ENCODE data around the gene KDM5A.
"Not testable (repeated sequence)": the region's sequence is repeated elsewhere in the genome, so short reads cannot be mapped to it uniquely, and the experiment has no call there.

KDM5A gene

GRCh38 chr12:370739-371485, 18.2 kb downstream of the KDM5A start:
- not testable (repeated sequence) for H3K27ac ChIP-seq (ENCODE audit: low read length); H3K27me3 ChIP-seq (ENCODE audit: control insufficient read depth, insufficient read depth, low read length); H3K4me1 ChIP-seq (ENCODE audit: control insufficient read depth, low read depth, low read length); H3K9me3 ChIP-seq (ENCODE audit: control insufficient read depth, low read depth, low read length); H3K9ac ChIP-seq (ENCODE audit: low read length); H3K4me3 ChIP-seq (ENCODE audit: low read length)
- H3K36me3 ChIP-seq (ENCODE audit: control insufficient read depth, low read depth, low read length), result peaks cover 22% of the 10 kb centered on the region

DNA sequence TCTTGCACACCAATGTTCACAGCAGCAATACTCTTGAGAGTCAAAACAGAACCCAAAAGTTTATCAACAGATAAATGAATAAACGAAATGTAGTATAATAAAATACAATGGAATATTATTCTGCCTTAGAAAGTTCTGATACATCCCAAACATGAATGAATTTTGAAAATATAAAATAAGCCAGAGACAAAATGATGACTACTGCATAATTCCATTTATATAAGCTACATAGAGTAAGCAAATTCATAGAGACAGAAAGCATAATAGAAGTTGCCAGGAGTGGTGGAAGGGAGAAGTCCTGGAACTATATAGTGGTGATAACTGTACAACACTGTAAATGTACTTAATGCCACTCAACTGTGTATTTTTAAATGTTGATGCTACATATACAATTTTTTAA, 21.1 kb downstream of the KDM5A start:
- peaks cover 45% of the 10 kb centered on the region for H3K36me3 ChIP-seq (ENCODE audit: control insufficient read depth, low read depth, low read length)
- H3K27ac ChIP-seq (ENCODE audit: low read length), result no peak overlapping the region
- H3K9ac ChIP-seq (ENCODE audit: low read length), result no peak overlapping the region
- no peaks in the 10 kb centered on the region for H3K4me1 ChIP-seq (ENCODE audit: control insufficient read depth, low read depth, low read length)
- H3K4me3 ChIP-seq (ENCODE audit: low read length), result no peak overlapping the region
- peaks cover 9% of the 10 kb centered on the region for H3K9me3 ChIP-seq (ENCODE audit: control insufficient read depth, low read depth, low read length)
- H3K27me3 ChIP-seq (ENCODE audit: control insufficient read depth, insufficient read depth, low read length), result no peaks in the 10 kb centered on the region

- H3K27ac ChIP-seq (ENCODE audit: low read length), result no peak overlapping the region
- H3K36me3 ChIP-seq (ENCODE audit: control insufficient read depth, low read depth, low read length), result peaks cover 55% of the 10 kb centered on the region
- H3K27me3 ChIP-seq (ENCODE audit: control insufficient read depth, insufficient read depth, low read length), result no peaks in the 10 kb centered on the region
- H3K9me3 ChIP-seq (ENCODE audit: control insufficient read depth, low read depth, low read length), result peaks cover 9% of the 10 kb centered on the region
- H3K9ac ChIP-seq (ENCODE audit: low read length), result no peak overlapping the region
- no peaks in the 10 kb centered on the region for H3K4me1 ChIP-seq (ENCODE audit: control insufficient read depth, low read depth, low read length)
- no peak overlapping the region for H3K4me3 ChIP-seq (ENCODE audit: low read length)
These were observed 22.3 kb downstream of the KDM5A start for GRCh38 chr12:366820-367219.

DNA sequence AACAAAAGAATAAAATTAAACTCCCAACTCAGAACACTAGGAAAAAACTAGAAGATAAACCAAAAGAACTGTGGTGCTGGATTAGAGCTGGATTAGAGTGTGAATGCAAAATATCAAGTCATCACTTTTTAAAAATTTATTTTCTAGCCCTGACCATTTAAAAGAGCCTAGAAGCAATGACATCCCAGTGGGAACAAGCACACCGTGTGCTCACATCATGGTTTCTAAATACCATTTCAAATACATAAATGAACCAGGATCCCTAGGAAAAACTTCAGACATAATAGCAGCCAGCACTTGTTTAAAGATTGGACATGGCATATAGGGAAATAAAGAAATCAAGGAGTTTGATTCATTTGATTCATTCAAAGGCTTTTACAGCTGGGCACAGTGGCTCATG, 30.0 kb downstream of the KDM5A start:
- no peaks in the 10 kb centered on the region for H3K4me1 ChIP-seq (ENCODE audit: control insufficient read depth, low read depth, low read length)
- no peak overlapping the region for H3K27ac ChIP-seq (ENCODE audit: low read length)
- no peak overlapping the region for H3K4me3 ChIP-seq (ENCODE audit: low read length)
- no peaks in the 10 kb centered on the region for H3K9me3 ChIP-seq (ENCODE audit: control insufficient read depth, low read depth, low read length)
- no peaks in the 10 kb centered on the region for H3K27me3 ChIP-seq (ENCODE audit: control insufficient read depth, insufficient read depth, low read length)
- no peak overlapping the region for H3K9ac ChIP-seq (ENCODE audit: low read length)
- H3K36me3 ChIP-seq (ENCODE audit: control insufficient read depth, low read depth, low read length), result peaks cover 53% of the 10 kb centered on the region

- Histone ChIP-seq H3K4me3 (ENCODE audit: low read length) (no peak overlapping the region), H3K27me3 (ENCODE audit: control insufficient read depth, insufficient read depth, low read length) (no peaks in the 10 kb centered on the region), H3K9ac (ENCODE audit: low read length) (no peak overlapping the region), H3K27ac (ENCODE audit: low read length) (no peak overlapping the region), H3K4me1 (ENCODE audit: control insufficient read depth, low read depth, low read length) (no peaks in the 10 kb centered on the region), H3K9me3 (ENCODE audit: control insufficient read depth, low read depth, low read length) (no peaks in the 10 kb centered on the region), H3K36me3 (ENCODE audit: control insufficient read depth, low read depth, low read length) (peaks cover 55% of the 10 kb centered on the region)
These were observed 32.7 kb downstream of the KDM5A start for GRCh38 chr12:356276-356988.

DNA sequence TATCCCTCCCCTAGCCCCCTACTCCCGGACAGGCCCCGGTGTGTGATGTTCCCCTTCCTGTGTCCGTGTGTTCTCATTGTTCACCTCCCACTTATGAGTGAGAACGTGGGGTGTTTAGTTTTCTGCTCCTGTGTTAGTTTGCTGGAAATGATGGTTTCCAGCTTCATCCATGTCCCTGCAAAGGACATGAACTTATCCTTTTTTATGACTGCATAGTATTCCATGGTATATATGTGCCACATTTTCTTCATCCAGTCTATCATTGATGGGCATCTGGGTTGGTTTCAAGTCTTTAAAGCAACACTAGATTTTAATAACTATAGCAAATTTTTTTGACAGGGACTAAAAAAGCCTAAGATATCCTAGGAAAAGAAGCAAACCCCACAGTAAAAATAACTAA, 37.9 kb downstream of the KDM5A start:
- not testable (repeated sequence) for H3K9me3 ChIP-seq (ENCODE audit: control insufficient read depth, low read depth, low read length); H3K27me3 ChIP-seq (ENCODE audit: control insufficient read depth, insufficient read depth, low read length); H3K9ac ChIP-seq (ENCODE audit: low read length); H3K27ac ChIP-seq (ENCODE audit: low read length); H3K4me3 ChIP-seq (ENCODE audit: low read length); H3K4me1 ChIP-seq (ENCODE audit: control insufficient read depth, low read depth, low read length)
- H3K36me3 ChIP-seq (ENCODE audit: control insufficient read depth, low read depth, low read length), result peaks cover 50% of the 10 kb centered on the region

DNA sequence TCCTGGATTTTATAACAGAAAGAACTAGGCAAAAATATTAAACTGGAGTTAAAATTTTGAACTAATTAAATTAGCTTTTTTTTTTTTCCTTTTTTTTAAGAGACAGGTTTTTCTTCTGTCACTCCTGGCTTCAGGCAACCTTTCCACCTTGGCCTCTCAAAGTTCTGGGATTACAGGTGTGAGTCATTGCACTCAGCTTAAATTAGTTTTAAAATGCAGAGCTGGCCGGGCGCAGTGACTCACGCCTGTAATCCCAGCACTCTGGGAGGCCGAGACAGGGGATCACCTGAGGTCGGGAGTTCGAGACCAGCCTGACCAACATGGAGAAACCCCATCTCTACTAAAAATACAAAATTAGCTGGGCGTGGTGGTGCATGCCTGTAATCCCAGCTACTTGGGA, 39.5 kb downstream of the KDM5A start:
- H3K4me3 ChIP-seq (ENCODE audit: low read length); H3K4me1 ChIP-seq (ENCODE audit: control insufficient read depth, low read depth, low read length); H3K27me3 ChIP-seq (ENCODE audit: control insufficient read depth, insufficient read depth, low read length); H3K27ac ChIP-seq (ENCODE audit: low read length); H3K9ac ChIP-seq (ENCODE audit: low read length); H3K9me3 ChIP-seq (ENCODE audit: control insufficient read depth, low read depth, low read length): not testable (repeated sequence)
- H3K36me3 ChIP-seq (ENCODE audit: control insufficient read depth, low read depth, low read length), result peaks cover 38% of the 10 kb centered on the region

DNA sequence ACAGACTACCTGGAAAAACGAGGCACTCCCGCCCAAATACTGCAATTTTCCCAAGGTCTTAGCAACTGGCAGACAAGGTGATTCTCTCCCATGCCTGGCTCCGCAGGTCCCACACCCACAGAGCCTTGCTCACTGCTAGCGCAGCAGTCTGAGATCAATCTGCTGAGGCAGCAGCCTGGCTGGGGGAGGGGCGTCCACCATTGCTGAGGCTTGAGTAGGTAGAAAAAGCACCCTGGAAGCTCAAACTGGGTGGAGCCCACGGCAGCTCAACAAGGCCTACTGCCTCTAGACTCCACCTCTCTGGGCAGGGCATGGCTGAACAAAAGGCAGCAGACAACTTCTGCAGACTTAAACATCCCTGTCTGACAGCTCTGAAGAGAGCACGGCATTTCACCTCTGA, 46.1 kb downstream of the KDM5A start:
- H3K9me3 ChIP-seq (ENCODE audit: control insufficient read depth, low read depth, low read length); H3K36me3 ChIP-seq (ENCODE audit: control insufficient read depth, low read depth, low read length); H3K27me3 ChIP-seq (ENCODE audit: control insufficient read depth, insufficient read depth, low read length); H3K4me1 ChIP-seq (ENCODE audit: control insufficient read depth, low read depth, low read length); H3K9ac ChIP-seq (ENCODE audit: low read length); H3K27ac ChIP-seq (ENCODE audit: low read length); H3K4me3 ChIP-seq (ENCODE audit: low read length): not testable (repeated sequence)

DNA sequence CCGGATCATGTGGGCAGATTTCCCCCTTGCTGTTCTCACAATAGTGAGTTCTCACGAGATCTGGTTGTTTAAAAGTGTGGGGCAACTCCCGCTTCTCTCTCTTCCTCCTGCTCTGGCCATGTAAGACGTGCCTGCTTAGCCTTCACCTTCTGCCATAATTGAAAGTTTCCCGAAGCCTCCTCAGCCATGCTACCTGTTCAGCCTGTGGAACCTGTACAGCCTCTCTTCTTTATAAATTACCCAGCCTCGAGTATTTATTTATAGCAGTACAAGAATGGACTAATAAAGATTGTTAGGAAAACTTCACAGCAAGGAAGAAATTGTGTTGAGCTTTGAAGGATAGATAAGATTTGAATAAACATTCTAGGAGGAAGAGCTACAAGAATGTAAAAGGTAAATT, 52.1 kb downstream of the KDM5A start:
- H3K9me3 ChIP-seq (ENCODE audit: control insufficient read depth, low read depth, low read length), result no peaks in the 10 kb centered on the region
- peaks cover 28% of the 10 kb centered on the region for H3K36me3 ChIP-seq (ENCODE audit: control insufficient read depth, low read depth, low read length)
- H3K4me3 ChIP-seq (ENCODE audit: low read length), result no peak overlapping the region
- H3K27me3 ChIP-seq (ENCODE audit: control insufficient read depth, insufficient read depth, low read length), result no peaks in the 10 kb centered on the region
- H3K27ac ChIP-seq (ENCODE audit: low read length), result no peak overlapping the region
- no peaks in the 10 kb centered on the region for H3K4me1 ChIP-seq (ENCODE audit: control insufficient read depth, low read depth, low read length)
- no peak overlapping the region for H3K9ac ChIP-seq (ENCODE audit: low read length)

- H3K9me3 ChIP-seq (ENCODE audit: control insufficient read depth, low read depth, low read length), result no peaks in the 10 kb centered on the region
- no peak overlapping the region for H3K4me3 ChIP-seq (ENCODE audit: low read length)
- H3K36me3 ChIP-seq (ENCODE audit: control insufficient read depth, low read depth, low read length), result peaks cover 40% of the 10 kb centered on the region
- no peak overlapping the region for H3K27ac ChIP-seq (ENCODE audit: low read length)
- no peak overlapping the region for H3K9ac ChIP-seq (ENCODE audit: low read length)
- H3K27me3 ChIP-seq (ENCODE audit: control insufficient read depth, insufficient read depth, low read length), result no peaks in the 10 kb centered on the region
- no peaks in the 10 kb centered on the region for H3K4me1 ChIP-seq (ENCODE audit: control insufficient read depth, low read depth, low read length)
These were observed 55.0 kb downstream of the KDM5A start for GRCh38 chr12:334125-334524.

GRCh38 chr12:332581-333205, 56.4 kb downstream of the KDM5A start:
- Histone ChIP-seq H3K27ac (ENCODE audit: low read length) (no peak overlapping the region), H3K27me3 (ENCODE audit: control insufficient read depth, insufficient read depth, low read length) (no peaks in the 10 kb centered on the region), H3K4me3 (ENCODE audit: low read length) (no peak overlapping the region), H3K4me1 (ENCODE audit: control insufficient read depth, low read depth, low read length) (no peaks in the 10 kb centered on the region), H3K9ac (ENCODE audit: low read length) (no peak overlapping the region), H3K36me3 (ENCODE audit: control insufficient read depth, low read depth, low read length) (peaks cover 50% of the 10 kb centered on the region), H3K9me3 (ENCODE audit: control insufficient read depth, low read depth, low read length) (no peaks in the 10 kb centered on the region)

GRCh38 chr12:331287-331686, 57.8 kb downstream of the KDM5A start:
- Histone ChIP-seq H3K4me1 (ENCODE audit: control insufficient read depth, low read depth, low read length) (no peaks in the 10 kb centered on the region), H3K36me3 (ENCODE audit: control insufficient read depth, low read depth, low read length) (peaks cover 47% of the 10 kb centered on the region), H3K9me3 (ENCODE audit: control insufficient read depth, low read depth, low read length) (no peaks in the 10 kb centered on the region), H3K9ac (ENCODE audit: low read length) (no peak overlapping the region), H3K4me3 (ENCODE audit: low read length) (no peak overlapping the region), H3K27ac (ENCODE audit: low read length) (no peak overlapping the region), H3K27me3 (ENCODE audit: control insufficient read depth, insufficient read depth, low read length) (no peaks in the 10 kb centered on the region)

Data from iPS-18a (cell line).